Breast epithelium (tissue), 3 donors: ENCODE measurements around the gene C16orf87.

Experiments used
- POLR2AphosphoS5 ChIP-seq, 3 donors: sonication (generic); formaldehyde crosslinking; IDR thresholded peaks; one replicate each; pipeline ENCODE4 v1.6.1; 2017; ENCODE audit warnings: antibody characterized with exemption in 3 of 3
- TF ChIP-seq, protein P1 (sequence below), 3 donors: fragments of 450-650 bp; IDR thresholded peaks; one replicate each; pipeline ENCODE4 v1.5.1; 2016 to 2017; ENCODE audit warnings: antibody characterized with exemption in 3 of 3, mild to moderate bottlenecking in 3 of 3, moderate library complexity in 3 of 3

DNA sequence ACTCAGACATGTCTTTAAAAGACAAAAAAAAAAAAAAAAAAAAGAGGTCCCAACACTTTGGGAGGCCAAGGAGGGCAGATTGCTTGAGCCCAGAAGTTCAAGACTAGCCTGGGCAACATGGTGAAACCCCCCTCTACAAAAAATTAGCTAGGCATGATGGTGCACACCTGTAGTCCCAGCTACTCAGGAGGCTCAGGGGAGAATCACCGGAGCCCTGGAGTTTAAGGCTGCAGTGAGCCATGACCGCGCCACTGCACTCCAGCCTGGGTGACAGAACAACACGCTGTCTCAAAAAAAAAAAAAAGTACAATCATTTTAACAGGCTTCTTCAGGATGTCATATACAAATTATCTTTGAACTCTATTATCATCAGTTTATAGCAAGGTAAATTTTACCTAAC is 22.0 kb downstream of the C16orf87 start:
- no peak for TF ChIP-seq POLR2AphosphoS5 (IDR thresholded peaks at IDR 0.05)
- TF ChIP-seq, protein P1, sequence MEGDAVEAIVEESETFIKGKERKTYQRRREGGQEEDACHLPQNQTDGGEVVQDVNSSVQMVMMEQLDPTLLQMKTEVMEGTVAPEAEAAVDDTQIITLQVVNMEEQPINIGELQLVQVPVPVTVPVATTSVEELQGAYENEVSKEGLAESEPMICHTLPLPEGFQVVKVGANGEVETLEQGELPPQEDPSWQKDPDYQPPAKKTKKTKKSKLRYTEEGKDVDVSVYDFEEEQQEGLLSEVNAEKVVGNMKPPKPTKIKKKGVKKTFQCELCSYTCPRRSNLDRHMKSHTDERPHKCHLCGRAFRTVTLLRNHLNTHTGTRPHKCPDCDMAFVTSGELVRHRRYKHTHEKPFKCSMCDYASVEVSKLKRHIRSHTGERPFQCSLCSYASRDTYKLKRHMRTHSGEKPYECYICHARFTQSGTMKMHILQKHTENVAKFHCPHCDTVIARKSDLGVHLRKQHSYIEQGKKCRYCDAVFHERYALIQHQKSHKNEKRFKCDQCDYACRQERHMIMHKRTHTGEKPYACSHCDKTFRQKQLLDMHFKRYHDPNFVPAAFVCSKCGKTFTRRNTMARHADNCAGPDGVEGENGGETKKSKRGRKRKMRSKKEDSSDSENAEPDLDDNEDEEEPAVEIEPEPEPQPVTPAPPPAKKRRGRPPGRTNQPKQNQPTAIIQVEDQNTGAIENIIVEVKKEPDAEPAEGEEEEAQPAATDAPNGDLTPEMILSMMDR (IDR thresholded peaks at IDR 0.05) = no peak
